Measurements from ENCODE around the gene MOCOS.

MOCOS gene

GRCh38 chr18:36176711-36177110 lies 10.6 kb upstream of the MOCOS start:
- Histone ChIP-seq H3K27me3 (ENCODE audit: control insufficient read depth in 2 of 2, insufficient read depth in 2 of 2, low read length in 2 of 2) (no peaks in the 10 kb centered on the region), H3K27ac (ENCODE audit: low read depth in 2 of 2, low read length in 2 of 2) (peak overlapping the region; percentile 36 to 38), H3K4me1 (ENCODE audit: control insufficient read depth in 2 of 2, insufficient read depth in 2 of 2, low read length in 2 of 2) (peaks cover 2 to 5% of the 10 kb centered on the region in 2 donors), H3K9me3 (ENCODE audit: control insufficient read depth in 2 of 2, low read length in 2 of 2) (no peaks in the 10 kb centered on the region), H3K9ac (ENCODE audit: low read depth in 1 of 2, low read length in 2 of 2) (no peak overlapping the region), H3K4me3 (ENCODE audit: low read length in 2 of 2) (no peak overlapping the region), H3K36me3 (ENCODE audit: control insufficient read depth in 2 of 2, insufficient read depth in 2 of 2, low read length in 2 of 2) (peaks cover 26 to 29% of the 10 kb centered on the region in 2 donors)

- H3K4me1 ChIP-seq (ENCODE audit: control insufficient read depth in 2 of 2, insufficient read depth in 2 of 2, low read length in 2 of 2) = peaks cover 2 to 5% of the 10 kb centered on the region in 2 donors
- no peak overlapping the region for H3K9ac ChIP-seq (ENCODE audit: low read depth in 1 of 2, low read length in 2 of 2)
- no peaks in the 10 kb centered on the region for H3K9me3 ChIP-seq (ENCODE audit: control insufficient read depth in 2 of 2, low read length in 2 of 2)
- no peak overlapping the region for H3K27ac ChIP-seq (ENCODE audit: low read depth in 2 of 2, low read length in 2 of 2)
- no peaks in the 10 kb centered on the region for H3K27me3 ChIP-seq (ENCODE audit: control insufficient read depth in 2 of 2, insufficient read depth in 2 of 2, low read length in 2 of 2)
- no peak overlapping the region for H3K4me3 ChIP-seq (ENCODE audit: low read length in 2 of 2)
- peaks cover 20 to 21% of the 10 kb centered on the region in 2 donors for H3K36me3 ChIP-seq (ENCODE audit: control insufficient read depth in 2 of 2, insufficient read depth in 2 of 2, low read length in 2 of 2)
Observed at GRCh38 chr18:36177913-36178312, 9.4 kb upstream of the MOCOS start.

DNA sequence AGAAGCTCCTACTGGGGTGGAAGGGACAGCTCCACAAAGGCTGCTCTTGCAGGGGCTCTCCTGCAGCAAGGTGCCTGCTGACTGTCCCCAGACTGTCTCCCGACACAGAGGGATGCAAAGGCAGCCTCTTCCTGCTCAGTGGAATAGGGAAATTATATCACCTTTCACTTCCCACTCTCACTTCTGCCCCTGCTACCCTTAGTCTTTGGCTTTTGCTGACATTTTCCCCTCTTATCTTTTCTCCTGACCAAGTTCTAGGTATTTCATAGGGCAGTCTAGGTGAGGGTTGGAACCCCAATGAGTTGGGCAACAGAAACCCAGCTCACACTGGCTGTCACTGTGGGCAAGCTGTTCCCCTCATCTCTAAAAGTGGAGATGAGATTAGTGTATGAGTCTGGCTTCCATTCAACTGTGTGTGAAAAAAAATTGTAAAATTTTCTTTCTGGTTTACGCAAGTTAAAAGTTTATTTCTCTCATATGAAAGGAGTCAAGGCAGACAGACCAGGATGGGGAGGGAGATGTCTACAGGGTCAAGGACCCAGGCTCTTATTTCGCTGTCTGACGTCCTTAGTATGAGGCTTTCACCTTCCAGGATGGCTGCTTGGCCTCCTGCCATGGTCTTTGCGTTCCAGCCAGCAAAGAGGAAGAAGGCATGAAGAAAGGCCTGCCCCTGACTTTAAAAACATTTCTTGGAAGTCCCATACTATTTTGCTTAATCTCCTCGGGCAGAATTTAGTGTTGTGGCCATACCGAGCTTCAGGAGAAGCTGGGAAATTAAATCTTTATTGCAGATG lies 7.5 kb upstream of the MOCOS start:
- Histone ChIP-seq H3K27me3 (ENCODE audit: control insufficient read depth in 2 of 2, insufficient read depth in 2 of 2, low read length in 2 of 2) (no peaks in the 10 kb centered on the region), H3K9me3 (ENCODE audit: control insufficient read depth in 2 of 2, low read length in 2 of 2) (no peaks in the 10 kb centered on the region), H3K4me1 (ENCODE audit: control insufficient read depth in 2 of 2, insufficient read depth in 2 of 2, low read length in 2 of 2) (peaks cover 2 to 5% of the 10 kb centered on the region in 2 donors), H3K9ac (ENCODE audit: low read depth in 1 of 2, low read length in 2 of 2) (no peak overlapping the region), H3K36me3 (ENCODE audit: control insufficient read depth in 2 of 2, insufficient read depth in 2 of 2, low read length in 2 of 2) (peaks cover 10 to 11% of the 10 kb centered on the region in 2 donors), H3K27ac (ENCODE audit: low read depth in 2 of 2, low read length in 2 of 2) (no peak overlapping the region), H3K4me3 (ENCODE audit: low read length in 2 of 2) (no peak overlapping the region)

DNA sequence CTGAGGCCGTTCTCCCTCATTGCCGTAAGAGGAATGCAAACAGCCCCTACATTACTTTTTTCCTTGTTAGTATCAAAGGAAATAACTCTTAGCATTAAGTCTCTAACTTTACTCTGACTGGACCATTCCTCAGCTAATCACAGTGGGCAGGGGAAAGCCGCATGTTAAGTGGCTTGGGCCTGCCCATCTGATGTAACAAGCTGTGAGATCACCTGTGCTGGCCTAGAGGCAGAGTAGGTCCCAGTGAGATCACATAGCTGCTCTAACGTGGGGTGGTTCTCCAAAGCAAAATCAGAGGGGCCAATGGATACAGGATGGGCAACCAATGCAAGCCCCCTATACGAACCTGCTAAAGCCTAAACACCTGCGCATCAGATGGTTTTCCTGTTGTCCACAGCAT lies 5.9 kb upstream of the MOCOS start:
- peaks cover 2 to 3% of the 10 kb centered on the region in 2 donors for H3K36me3 ChIP-seq (ENCODE audit: control insufficient read depth in 2 of 2, insufficient read depth in 2 of 2, low read length in 2 of 2)
- H3K9ac ChIP-seq (ENCODE audit: low read depth in 1 of 2, low read length in 2 of 2) = no peak overlapping the region
- H3K4me1 ChIP-seq (ENCODE audit: control insufficient read depth in 2 of 2, insufficient read depth in 2 of 2, low read length in 2 of 2) = peaks cover 0 to under 1% of the 10 kb centered on the region in 2 donors
- no peak overlapping the region for H3K4me3 ChIP-seq (ENCODE audit: low read length in 2 of 2)
- H3K27ac ChIP-seq (ENCODE audit: low read depth in 2 of 2, low read length in 2 of 2) = no peak overlapping the region
- no peaks in the 10 kb centered on the region for H3K27me3 ChIP-seq (ENCODE audit: control insufficient read depth in 2 of 2, insufficient read depth in 2 of 2, low read length in 2 of 2)
- H3K9me3 ChIP-seq (ENCODE audit: control insufficient read depth in 2 of 2, low read length in 2 of 2) = no peaks in the 10 kb centered on the region

DNA sequence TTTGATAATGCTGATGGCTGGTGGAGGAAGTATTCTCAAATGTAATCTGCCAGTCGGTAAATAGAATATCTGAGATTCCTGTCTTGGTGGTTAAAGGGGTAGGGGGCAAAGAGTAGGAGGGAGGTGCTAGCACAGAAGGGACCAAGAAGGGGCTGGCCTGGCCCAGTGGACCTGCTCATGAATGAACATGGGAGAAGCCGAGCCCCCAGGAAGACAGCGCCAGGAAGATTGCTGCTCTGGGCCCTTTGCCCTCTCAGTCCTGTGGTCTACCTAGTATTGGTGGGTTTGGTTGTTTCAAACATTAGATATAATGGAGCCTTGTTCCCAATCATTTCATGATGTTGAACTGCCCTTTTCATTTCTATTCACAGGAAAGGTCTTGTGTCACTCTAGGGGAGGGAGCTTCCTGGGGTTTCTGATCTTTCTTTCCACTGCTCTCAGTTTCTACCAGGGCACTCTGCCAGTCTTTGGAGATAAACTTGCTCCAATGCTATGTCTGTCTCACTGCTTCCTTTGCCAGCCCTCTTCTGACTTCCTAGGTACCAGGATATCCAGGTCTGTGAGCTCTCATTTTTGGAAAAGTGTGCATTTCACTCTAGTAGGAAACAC lies 5.3 kb upstream of the MOCOS start:
- Histone ChIP-seq H3K4me1 (ENCODE audit: control insufficient read depth in 2 of 2, insufficient read depth in 2 of 2, low read length in 2 of 2) (no peaks in the 10 kb centered on the region), H3K4me3 (ENCODE audit: low read length in 2 of 2) (no peak overlapping the region), H3K36me3 (ENCODE audit: control insufficient read depth in 2 of 2, insufficient read depth in 2 of 2, low read length in 2 of 2) (peaks cover 0 to 3% of the 10 kb centered on the region in 2 donors), H3K27ac (ENCODE audit: low read depth in 2 of 2, low read length in 2 of 2) (no peak overlapping the region), H3K9me3 (ENCODE audit: control insufficient read depth in 2 of 2, low read length in 2 of 2) (no peaks in the 10 kb centered on the region), H3K27me3 (ENCODE audit: control insufficient read depth in 2 of 2, insufficient read depth in 2 of 2, low read length in 2 of 2) (no peaks in the 10 kb centered on the region), H3K9ac (ENCODE audit: low read depth in 1 of 2, low read length in 2 of 2) (no peak overlapping the region)

DNA sequence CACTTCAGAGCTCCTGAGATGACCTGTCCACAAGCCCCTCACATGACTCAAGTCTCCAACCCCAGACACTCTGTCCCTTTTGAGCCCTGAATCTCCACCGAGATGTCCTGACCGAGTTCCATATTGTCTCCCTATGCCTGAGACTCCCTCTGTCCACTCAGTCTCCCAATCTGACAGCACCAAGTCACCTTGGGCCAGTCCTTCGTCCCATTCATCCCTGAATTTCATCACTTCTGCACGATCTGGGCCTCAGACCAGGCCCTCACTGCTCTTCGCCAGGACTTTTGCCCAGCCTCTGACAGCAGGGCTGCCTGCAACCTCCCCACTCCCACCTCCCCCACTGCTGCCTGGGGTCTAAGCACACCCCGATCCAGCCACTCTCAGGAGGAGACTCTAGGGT lies 4.3 kb upstream of the MOCOS start:
- no peaks in the 10 kb centered on the region for H3K9me3 ChIP-seq (ENCODE audit: control insufficient read depth in 2 of 2, low read length in 2 of 2)
- H3K27ac ChIP-seq (ENCODE audit: low read depth in 2 of 2, low read length in 2 of 2) = no peak overlapping the region
- H3K27me3 ChIP-seq (ENCODE audit: control insufficient read depth in 2 of 2, insufficient read depth in 2 of 2, low read length in 2 of 2) = no peaks in the 10 kb centered on the region
- H3K9ac ChIP-seq (ENCODE audit: low read depth in 1 of 2, low read length in 2 of 2) = no peak overlapping the region
- no peaks in the 10 kb centered on the region for H3K36me3 ChIP-seq (ENCODE audit: control insufficient read depth in 2 of 2, insufficient read depth in 2 of 2, low read length in 2 of 2)
- peaks cover 3 to 4% of the 10 kb centered on the region in 2 donors for H3K4me1 ChIP-seq (ENCODE audit: control insufficient read depth in 2 of 2, insufficient read depth in 2 of 2, low read length in 2 of 2)
- no peak overlapping the region for H3K4me3 ChIP-seq (ENCODE audit: low read length in 2 of 2)

DNA sequence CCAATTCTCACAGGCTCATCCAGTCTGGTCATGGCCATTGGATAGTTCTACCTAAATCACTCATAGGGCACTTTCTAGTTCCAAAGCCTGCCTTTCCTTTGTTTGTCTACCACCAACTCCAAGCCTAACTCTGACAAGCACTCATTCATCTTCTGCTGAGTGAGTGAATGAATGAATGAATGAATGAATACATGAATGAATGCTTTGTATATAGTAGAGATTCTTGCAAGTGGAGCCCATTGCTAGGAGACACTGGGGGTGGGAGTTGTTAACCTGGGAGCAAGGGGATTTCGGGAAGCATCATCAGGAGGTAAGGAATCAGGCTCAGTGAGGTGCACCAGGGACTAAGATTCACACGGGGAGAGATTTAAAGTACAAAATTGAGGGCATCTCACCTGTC lies 3.3 kb upstream of the MOCOS start:
- no peaks in the 10 kb centered on the region for H3K36me3 ChIP-seq (ENCODE audit: control insufficient read depth in 2 of 2, insufficient read depth in 2 of 2, low read length in 2 of 2)
- H3K4me1 ChIP-seq (ENCODE audit: control insufficient read depth in 2 of 2, insufficient read depth in 2 of 2, low read length in 2 of 2) = peaks cover 3 to 8% of the 10 kb centered on the region in 2 donors
- no peak overlapping the region for H3K27ac ChIP-seq (ENCODE audit: low read depth in 2 of 2, low read length in 2 of 2)
- no peaks in the 10 kb centered on the region for H3K9me3 ChIP-seq (ENCODE audit: control insufficient read depth in 2 of 2, low read length in 2 of 2)
- H3K9ac ChIP-seq (ENCODE audit: low read depth in 1 of 2, low read length in 2 of 2) = no peak overlapping the region
- no peaks in the 10 kb centered on the region for H3K27me3 ChIP-seq (ENCODE audit: control insufficient read depth in 2 of 2, insufficient read depth in 2 of 2, low read length in 2 of 2)
- H3K4me3 ChIP-seq (ENCODE audit: low read length in 2 of 2) = no peak overlapping the region

GRCh38 chr18:36185157-36185556 lies 2.1 kb upstream of the MOCOS start:
- Histone ChIP-seq H3K27ac (ENCODE audit: low read depth in 2 of 2, low read length in 2 of 2) (no peak overlapping the region), H3K9me3 (ENCODE audit: control insufficient read depth in 2 of 2, low read length in 2 of 2) (no peaks in the 10 kb centered on the region), H3K4me1 (ENCODE audit: control insufficient read depth in 2 of 2, insufficient read depth in 2 of 2, low read length in 2 of 2) (peaks cover 3 to 8% of the 10 kb centered on the region in 2 donors), H3K36me3 (ENCODE audit: control insufficient read depth in 2 of 2, insufficient read depth in 2 of 2, low read length in 2 of 2) (no peaks in the 10 kb centered on the region), H3K9ac (ENCODE audit: low read depth in 1 of 2, low read length in 2 of 2) (no peak overlapping the region), H3K4me3 (ENCODE audit: low read length in 2 of 2) (no peak overlapping the region), H3K27me3 (ENCODE audit: control insufficient read depth in 2 of 2, insufficient read depth in 2 of 2, low read length in 2 of 2) (no peaks in the 10 kb centered on the region)

DNA sequence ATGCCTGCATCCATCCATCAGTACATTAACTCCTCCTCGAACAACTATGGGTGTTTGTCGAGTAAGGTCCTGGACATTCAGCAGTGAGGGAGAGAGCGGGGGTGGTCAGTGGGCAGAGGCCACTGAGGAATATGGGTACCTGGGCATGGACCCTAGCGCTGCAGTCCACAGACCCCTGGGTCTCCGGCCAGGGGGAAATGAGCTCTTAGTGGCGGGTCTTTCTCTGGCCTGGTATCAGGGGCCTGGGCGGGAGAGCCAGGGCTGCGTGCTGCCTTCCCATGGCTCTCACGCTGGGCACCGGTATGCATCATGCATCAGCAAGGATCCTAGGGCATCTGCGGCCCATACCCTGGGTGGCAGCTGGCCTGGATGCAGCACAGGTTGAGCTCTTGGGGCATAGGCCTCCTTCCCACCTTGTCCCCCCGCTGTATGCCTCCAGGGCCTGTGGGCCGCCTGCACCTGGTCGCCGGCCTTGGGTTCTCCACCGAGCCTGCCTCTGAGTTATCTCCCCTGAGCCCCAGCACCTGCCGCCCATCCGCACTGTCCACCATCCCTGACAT lies 1.3 kb upstream of the MOCOS start:
- Histone ChIP-seq H3K9ac (ENCODE audit: low read depth in 1 of 2, low read length in 2 of 2) (no peak overlapping the region), H3K27me3 (ENCODE audit: control insufficient read depth in 2 of 2, insufficient read depth in 2 of 2, low read length in 2 of 2) (no peaks in the 10 kb centered on the region), H3K4me1 (ENCODE audit: control insufficient read depth in 2 of 2, insufficient read depth in 2 of 2, low read length in 2 of 2) (peaks cover 3 to 8% of the 10 kb centered on the region in 2 donors), H3K36me3 (ENCODE audit: control insufficient read depth in 2 of 2, insufficient read depth in 2 of 2, low read length in 2 of 2) (no peaks in the 10 kb centered on the region), H3K4me3 (ENCODE audit: low read length in 2 of 2) (no peak overlapping the region), H3K9me3 (ENCODE audit: control insufficient read depth in 2 of 2, low read length in 2 of 2) (no peaks in the 10 kb centered on the region), H3K27ac (ENCODE audit: low read depth in 2 of 2, low read length in 2 of 2) (no peak overlapping the region)

GRCh38 chr18:36186461-36187192 lies 670 bp upstream of the MOCOS start:
- no peaks in the 10 kb centered on the region for H3K27me3 ChIP-seq (ENCODE audit: control insufficient read depth in 2 of 2, insufficient read depth in 2 of 2, low read length in 2 of 2)

More at GRCh38 chr18:36186461-36187192, 670 bp upstream of the MOCOS start:
- peak overlapping the region; percentile 87 to 88 for H3K4me3 ChIP-seq (ENCODE audit: low read length in 2 of 2)
- H3K9ac ChIP-seq (ENCODE audit: low read depth in 1 of 2, low read length in 2 of 2) = peak overlapping the region; percentile 77 to 79
- H3K27ac ChIP-seq (ENCODE audit: low read depth in 2 of 2, low read length in 2 of 2) = peak overlapping the region; percentile 58 to 73
- peaks cover 3 to 8% of the 10 kb centered on the region in 2 donors for H3K4me1 ChIP-seq (ENCODE audit: control insufficient read depth in 2 of 2, insufficient read depth in 2 of 2, low read length in 2 of 2)
- H3K9me3 ChIP-seq (ENCODE audit: control insufficient read depth in 2 of 2, low read length in 2 of 2) = no peaks in the 10 kb centered on the region
- H3K36me3 ChIP-seq (ENCODE audit: control insufficient read depth in 2 of 2, insufficient read depth in 2 of 2, low read length in 2 of 2) = no peaks in the 10 kb centered on the region
